Measurements from ENCODE around the gene FOXO3. TPM values are rescaled to one million over a fixed set of nuclear protein-coding genes. Genes with fewer than 3 reads are reported as not detected.

The FOXO3 gene
- total RNA-seq, 4 donors from 2014 or later: 34.3 to 61.1 (median 49.7) TPM

GRCh38 chr6:108690326-108691049, 129.8 kb downstream of the FOXO3 start:
- Histone ChIP-seq H3K27me3 (no peaks in the 10 kb centered on the region), H3K4me1 (no peaks in the 10 kb centered on the region), H3K36me3 (peaks cover 0 to 17% (median 0%) of the 10 kb centered on the region in 3 donors), H3K27ac (no peak overlapping the region), H3K9me3 (no peaks in the 10 kb centered on the region), H3K4me3 (no peak overlapping the region)
- TF ChIP-seq POLR2A (IDR thresholded peaks at IDR 0.05) (no peak), CTCF (IDR thresholded peaks at IDR 0.05) (no peak)
- no peak for DNase-seq

GRCh38 chr6:108693430-108694154, 132.9 kb downstream of the FOXO3 start:
- no peak for DNase-seq
- H3K36me3 ChIP-seq: no peaks in the 10 kb centered on the region
- no peaks in the 10 kb centered on the region for H3K4me1 ChIP-seq
- H3K27me3 ChIP-seq: no peaks in the 10 kb centered on the region
- no peak overlapping the region for H3K27ac ChIP-seq
- no peaks in the 10 kb centered on the region for H3K9me3 ChIP-seq
- TF ChIP-seq POLR2A (IDR thresholded peaks at IDR 0.05) (no peak), CTCF (IDR thresholded peaks at IDR 0.05) (no peak)
- H3K4me3 ChIP-seq: no peak overlapping the region

- Histone ChIP-seq H3K4me3 (no peak overlapping the region), H3K9me3 (no peaks in the 10 kb centered on the region), H3K27ac (no peak overlapping the region), H3K36me3 (no peaks in the 10 kb centered on the region), H3K27me3 (no peaks in the 10 kb centered on the region), H3K4me1 (no peaks in the 10 kb centered on the region)
- no peak for TF ChIP-seq CTCF (IDR thresholded peaks at IDR 0.05)
- no peak for TF ChIP-seq POLR2A (IDR thresholded peaks at IDR 0.05)
- no peak for DNase-seq
Measured at GRCh38 chr6:108694816-108695215, 134.1 kb downstream of the FOXO3 start.

GRCh38 chr6:108697561-108698161, 136.9 kb downstream of the FOXO3 start:
- Histone ChIP-seq H3K4me3 (no peak overlapping the region), H3K36me3 (no peaks in the 10 kb centered on the region), H3K9me3 (peaks cover 0 to 11% (median 3%) of the 10 kb centered on the region in 4 donors), H3K27ac (no peak overlapping the region), H3K27me3 (no peaks in the 10 kb centered on the region), H3K4me1 (no peaks in the 10 kb centered on the region)
- no peak for DNase-seq
- TF ChIP-seq CTCF (IDR thresholded peaks at IDR 0.05): no peak
- no peak for TF ChIP-seq POLR2A (IDR thresholded peaks at IDR 0.05)

GRCh38 chr6:108698593-108699289, 138.0 kb downstream of the FOXO3 start:
- no peak for DNase-seq
- Histone ChIP-seq H3K4me1 (no peaks in the 10 kb centered on the region), H3K27ac (no peak overlapping the region), H3K36me3 (no peaks in the 10 kb centered on the region), H3K27me3 (no peaks in the 10 kb centered on the region), H3K9me3 (peaks cover 0 to 11% (median 3%) of the 10 kb centered on the region in 4 donors), H3K4me3 (no peak overlapping the region)
- TF ChIP-seq POLR2A (IDR thresholded peaks at IDR 0.05) (no peak), CTCF (IDR thresholded peaks at IDR 0.05) (no peak)
